CD4-positive, alpha-beta T cell (primary cell): Measurements from ENCODE around the gene MAB21L2. TPM values are rescaled to one million over a fixed set of nuclear protein-coding genes. Genes with fewer than 3 reads are reported as not detected.

Experiments used
- ATAC-seq: fragments of 200-7000 bp; cut with Tn5 transposase; one replicate; pipeline ENCODE4 v1.10.0; 2022; ENCODE audit warnings: mild to moderate bottlenecking; ENCODE audit not compliant: poor library complexity
- CTCF ChIA-PET: fragments of 350-600 bp; sonication (Branson Sonifier 250); formaldehyde crosslinking; loops from one replicate; lab custom pipeline; 2021; ENCODE audit warnings: antibody characterized with exemption, inconsistent platforms; lab: Charles Lee
- POLR2A ChIA-PET: fragments of 350-600 bp; sonication (Branson Sonifier 250); formaldehyde crosslinking; loops from one replicate; lab custom pipeline; 2021; ENCODE audit warnings: antibody characterized with exemption, inconsistent platforms; lab: Charles Lee
- DNase-seq, 14 experiments: peaks; one replicate each; pipeline ENCODE4 v3.0.0-alpha.2; 2013 to 2020; ENCODE audit warnings: mixed read lengths in 2 of 14
- H3K27ac ChIP-seq, 2 donors: one replicate each; pipeline versions ENCODE4 v1.5.1 to v1.7.0; 2013; ENCODE audit warnings: low read length in 2 of 2, low read depth in 1 of 2, mild to moderate bottlenecking in 1 of 2
- H3K27me3 ChIP-seq, 2 experiments: 1 replicate in 1 of 2; 2 replicates in 1 of 2; pipeline versions ENCODE4 v1.6.1 to v1.7.0; 2013; ENCODE audit warnings: low read length in 2 of 2, control low read depth in 1 of 2, mild to moderate bottlenecking in 1 of 2, moderate library complexity in 1 of 2; ENCODE audit not compliant: insufficient read depth in 2 of 2, control insufficient read depth in 1 of 2
- H3K36me3 ChIP-seq: one replicate; pipeline ENCODE4 v1.6.1; 2013; ENCODE audit warnings: low read length, control low read depth; ENCODE audit not compliant: insufficient read depth
- H3K4me1 ChIP-seq: one replicate; pipeline ENCODE4 v1.6.1; 2013; ENCODE audit warnings: low read length, control low read depth; ENCODE audit not compliant: insufficient read depth
- H3K4me3 ChIP-seq: one replicate; pipeline ENCODE4 v1.5.1; 2013; ENCODE audit warnings: mild to moderate bottlenecking, low read length, moderate library complexity
- H3K9me3 ChIP-seq, 2 experiments: 1 replicate in 1 of 2; 2 replicates in 1 of 2; pipeline versions ENCODE4 v1.6.1 to v1.7.0; 2013; ENCODE audit warnings: low read length in 2 of 2, mild to moderate bottlenecking in 2 of 2, control low read depth in 1 of 2, moderate library complexity in 1 of 2; ENCODE audit not compliant: control insufficient read depth in 1 of 2, insufficient read depth in 1 of 2
- H3K27ac Mint-ChIP-seq: one replicate; pipeline ENCODE4 v1.8.0; 2020; ENCODE audit warnings: mixed read lengths
- H3K27me3 Mint-ChIP-seq: one replicate; pipeline ENCODE4 v1.8.0; 2021; ENCODE audit warnings: mixed read lengths
- H3K36me3 Mint-ChIP-seq: one replicate; pipeline ENCODE4 v1.8.0; 2021; ENCODE audit warnings: low read depth, mixed read lengths
- H3K4me1 Mint-ChIP-seq: one replicate; pipeline ENCODE4 v1.8.0; 2021; ENCODE audit warnings: low read depth, mixed read lengths
- H3K4me3 Mint-ChIP-seq: one replicate; pipeline ENCODE4 v1.8.0; 2020; ENCODE audit warnings: mild to moderate bottlenecking, mixed read lengths
- H3K9me3 Mint-ChIP-seq: one replicate; pipeline ENCODE4 v1.8.0; 2020; ENCODE audit warnings: mixed read lengths
- CTCF ChIP-seq: fragments of 200-600 bp; IDR thresholded peaks from one replicate; pipeline ENCODE4 v1.8.0; 2022; ENCODE audit warnings: antibody characterized with exemption, mild to moderate bottlenecking
- intact Hi-C, 2 experiments: fragments of 100-400 bp; cut with DNase I in 1 of 2; cut with micrococcal nuclease in 1 of 2; formaldehyde crosslinking; loops; one replicate each; pipeline versions ENCODE4 v1.15.1 to v1.9.0; 2023 to 2025; cut with DNase I, micrococcal nuclease
- total RNA-seq, 174 experiments: library from RNA in 2 of 174; stranded (reverse) in 2 of 174; gene quantifications; one replicate each; pipeline ENCODE4 v1.2.3 and lab custom pipeline; 2021 to 2026

The MAB21L2 gene
- total RNA-seq, 2 experiments from 2014 or later = not detected

GRCh38 chr4:150540536-150540935, 41.4 kb upstream of the MAB21L2 start:
- Histone ChIP-seq H3K4me3 (no peak overlapping the region), H3K4me1 (no peaks in the 10 kb centered on the region), H3K27me3 (no peaks in the 10 kb centered on the region), H3K9me3 (no peaks in the 10 kb centered on the region), H3K27ac (no peak overlapping the region), H3K36me3 (no peaks in the 10 kb centered on the region)
- intact Hi-C loops = no loop called here
- no peak overlapping the region for H3K4me3 Mint-ChIP-seq
- TF ChIP-seq CTCF = no peak
- H3K36me3 Mint-ChIP-seq = peaks cover 12% of the 10 kb centered on the region
- no peak for DNase-seq
- ATAC-seq = no peak
- peaks cover 5% of the 10 kb centered on the region for H3K4me1 Mint-ChIP-seq
- no peaks in the 10 kb centered on the region for H3K27me3 Mint-ChIP-seq
- no peaks in the 10 kb centered on the region for H3K9me3 Mint-ChIP-seq
- CTCF ChIA-PET = no interaction called here
- H3K27ac Mint-ChIP-seq = no peak overlapping the region
- POLR2A ChIA-PET = no interaction called here

- no peak for DNase-seq
- Histone ChIP-seq H3K4me3 (no peak overlapping the region), H3K9me3 (no peaks in the 10 kb centered on the region), H3K27ac (no peak overlapping the region), H3K36me3 (no peaks in the 10 kb centered on the region), H3K27me3 (no peaks in the 10 kb centered on the region), H3K4me1 (no peaks in the 10 kb centered on the region)
- ATAC-seq = no peak
- H3K4me1 Mint-ChIP-seq = peaks cover 5% of the 10 kb centered on the region
- POLR2A ChIA-PET = no interaction called here
- no peak overlapping the region for H3K27ac Mint-ChIP-seq
- TF ChIP-seq CTCF = no peak
- no peaks in the 10 kb centered on the region for H3K27me3 Mint-ChIP-seq
- H3K36me3 Mint-ChIP-seq = peaks cover 12% of the 10 kb centered on the region
- H3K4me3 Mint-ChIP-seq = no peak overlapping the region
- intact Hi-C loops = no loop called here
- CTCF ChIA-PET = no interaction called here
- H3K9me3 Mint-ChIP-seq = no peaks in the 10 kb centered on the region
Measured at GRCh38 chr4:150540959-150541360, 41.0 kb upstream of the MAB21L2 start.

GRCh38 chr4:150541681-150542080, 40.3 kb upstream of the MAB21L2 start:
- Histone ChIP-seq H3K27ac (no peak overlapping the region), H3K4me1 (no peaks in the 10 kb centered on the region), H3K4me3 (no peak overlapping the region), H3K9me3 (no peaks in the 10 kb centered on the region), H3K36me3 (no peaks in the 10 kb centered on the region), H3K27me3 (no peaks in the 10 kb centered on the region)
- Mint-ChIP-seq H3K4me1 (peaks cover 5% of the 10 kb centered on the region), H3K36me3 (peaks cover 12% of the 10 kb centered on the region), H3K27me3 (no peaks in the 10 kb centered on the region), H3K9me3 (no peaks in the 10 kb centered on the region), H3K27ac (no peak overlapping the region), H3K4me3 (no peak overlapping the region)
- intact Hi-C loops = no loop called here
- TF ChIP-seq CTCF = no peak
- ATAC-seq (no peak), DNase-seq (no peak)
- ChIA-PET POLR2A (no interaction called here), CTCF (no interaction called here)
